Measurements from ENCODE around the gene MED6.

Gene MED6

GRCh38 chr14:70595443-70596185 is 4.8 kb downstream of the MED6 start:
- no peak for DNase-seq

- DNase-seq = no peak
Observed at GRCh38 chr14:70594461-70594860, 6.0 kb downstream of the MED6 start.

- DNase-seq = peak; percentile 23
Observed at GRCh38 chr14:70585231-70585630, 15.2 kb downstream of the MED6 start.

- DNase-seq = no peak
Observed at GRCh38 chr14:70576891-70577290, 23.6 kb downstream of the MED6 start.

GRCh38 chr14:70573050-70573449 is 27.4 kb downstream of the MED6 start:
- no peak for DNase-seq

GRCh38 chr14:70571139-70571538 is 29.3 kb downstream of the MED6 start:
- no peak for DNase-seq

GRCh38 chr14:70567791-70568190 is 32.7 kb downstream of the MED6 start:
- peak; percentile 83 for DNase-seq

GRCh38 chr14:70563869-70564268 is 36.6 kb downstream of the MED6 start:
- no peak for DNase-seq

- no peak for DNase-seq
Observed at GRCh38 chr14:70563417-70563816, 37.0 kb downstream of the MED6 start.

GRCh38 chr14:70558356-70558755 is 42.1 kb downstream of the MED6 start:
- DNase-seq = peak; percentile 79

- DNase-seq = no peak
Observed at GRCh38 chr14:70555890-70556289, 44.6 kb downstream of the MED6 start.

- no peak for DNase-seq
Observed at GRCh38 chr14:70538087-70538486, 62.4 kb downstream of the MED6 start.

- DNase-seq = no peak
Observed at GRCh38 chr14:70536830-70537229, 63.6 kb downstream of the MED6 start.

- DNase-seq = no peak
Observed at GRCh38 chr14:70534904-70535303, 65.6 kb downstream of the MED6 start, which contains the start of gene ADAM20. Gene ADAM20, minus strand, starts transcription at chr14:70535004. Its CDS starts 10,247 bp downstream, at chr14:70524757.

All from hematopoietic multipotent progenitor cell treated with erythropoietin and hydrocortisone succinate and interleukin-3 and kit ligand, for 6 days (in vitro differentiated cells).